Neural cell (in vitro differentiated cells): ENCODE results near the gene CCM2L. TPM values are rescaled to one million over a fixed set of nuclear protein-coding genes. Genes with fewer than 3 reads are reported as not detected.

ENCODE experiments used
- H2AFZ ChIP-seq: fragments of 200-600, 300-800 bp; sonication (generic), shearing (Covaris generic); 2 replicates; pipeline ENCODE4 v1.6.0; 2014; ENCODE audit warnings: low read depth, mild to moderate bottlenecking, antibody characterized with exemption, low read length, moderate library complexity
- H3F3A ChIP-seq: fragments of 200-600 bp; shearing (Covaris generic); 2 replicates; pipeline ENCODE4 v1.6.1; 2016; ENCODE audit warnings: mild to moderate bottlenecking, moderate library complexity, mixed read lengths, antibody characterized with exemption, low read length; ENCODE audit not compliant: insufficient read depth, poor library complexity, severe bottlenecking
- H3K27ac ChIP-seq: fragments of 200-600, 300-800 bp; sonication (generic), shearing (Covaris generic); 2 replicates; pipeline ENCODE4 v1.5.1; 2014; ENCODE audit warnings: mild to moderate bottlenecking, low read length, moderate library complexity
- H3K27me3 ChIP-seq: fragments of 300-800, 200-600 bp; sonication (generic), shearing (Covaris generic); 2 replicates; pipeline ENCODE4 v1.6.0; 2014; ENCODE audit warnings: mild to moderate bottlenecking, low read depth, low read length, moderate library complexity; ENCODE audit not compliant: insufficient read depth
- H3K36me3 ChIP-seq: fragments of 300-800, 200-600 bp; sonication (generic), shearing (Covaris generic); 2 replicates; pipeline ENCODE4 v1.5.1; 2014; ENCODE audit warnings: mild to moderate bottlenecking, antibody characterized with exemption, low read length, moderate library complexity; ENCODE audit not compliant: insufficient read depth
- H3K4me2 ChIP-seq: fragments of 300-800, 200-600 bp; sonication (generic), shearing (Covaris generic); 2 replicates; pipeline ENCODE4 v1.6.0; 2014; ENCODE audit warnings: mild to moderate bottlenecking, low read length
- H3K4me3 ChIP-seq: fragments of 300-800, 200-600 bp; sonication (generic), shearing (Covaris generic); 2 replicates; pipeline ENCODE4 v1.5.1; 2014; ENCODE audit warnings: mild to moderate bottlenecking, low read length, moderate library complexity
- H3K79me2 ChIP-seq: fragments of 200-600 bp; shearing (Covaris generic); replicated peaks from 2 replicates; pipeline ENCODE4 v1.6.0; 2014; ENCODE audit warnings: mild to moderate bottlenecking, low read length, moderate library complexity; ENCODE audit not compliant: insufficient read depth
- H3K9ac ChIP-seq: fragments of 300-800, 200-600 bp; sonication (generic), shearing (Covaris generic); 2 replicates; pipeline ENCODE4 v1.6.1; 2016; ENCODE audit warnings: mild to moderate bottlenecking, low read length, mixed read lengths
- H3K9me2 ChIP-seq: fragments of 200-600 bp; shearing (Covaris generic); 2 replicates; pipeline ENCODE4 v1.6.1; 2016; ENCODE audit warnings: mild to moderate bottlenecking, low read length, mixed read lengths; ENCODE audit not compliant: insufficient read depth
- H3K9me3 ChIP-seq: fragments of 200-600, 300-800 bp; sonication (generic), shearing (Covaris generic); 2 replicates; pipeline ENCODE4 v1.6.1; 2016; ENCODE audit warnings: mild to moderate bottlenecking, mixed run types, low read length, moderate library complexity, mixed read lengths
- H4K20me1 ChIP-seq: fragments of 200-600 bp; shearing (Covaris generic); 2 replicates; pipeline ENCODE4 v1.6.1; 2016; ENCODE audit warnings: mild to moderate bottlenecking, mixed run types; ENCODE audit not compliant: insufficient read depth
- CTCF ChIP-seq: fragments of 450-650 bp; IDR thresholded peaks from 2 replicates; pipeline ENCODE4 v1.5.1; 2014; ENCODE audit warnings: antibody characterized with exemption, mild to moderate bottlenecking, moderate library complexity; ENCODE audit not compliant: poor library complexity, severe bottlenecking
- EP300 ChIP-seq: fragments of 450-650 bp; conservative IDR thresholded peaks from 2 replicates; pipeline ENCODE4 v1.6.1; 2014; ENCODE audit warnings: antibody characterized with exemption, mild to moderate bottlenecking, moderate library complexity; ENCODE audit not compliant: poor library complexity, severe bottlenecking
- EZH2 ChIP-seq: fragments of 200-600, 300-800 bp; shearing (Covaris generic), sonication (generic); IDR thresholded peaks from 2 replicates; pipeline ENCODE4 v1.6.1; 2014; ENCODE audit warnings: antibody characterized with exemption, low read length, borderline replicate concordance, mild to moderate bottlenecking; ENCODE audit not compliant: insufficient read depth, poor library complexity, severe bottlenecking
- MXI1 ChIP-seq: fragments of 450-650 bp; conservative IDR thresholded peaks from 2 replicates; pipeline ENCODE4 v1.6.1; 2014; ENCODE audit warnings: antibody characterized with exemption, mild to moderate bottlenecking; ENCODE audit not compliant: poor library complexity, severe bottlenecking
- POLR2AphosphoS5 ChIP-seq: IDR thresholded peaks from 2 replicates; pipeline ENCODE4 v1.6.1; 2012
- RAD21 ChIP-seq: fragments of 450-650 bp; conservative IDR thresholded peaks from 2 replicates; pipeline ENCODE4 v1.6.1; 2014; ENCODE audit warnings: antibody characterized with exemption, mild to moderate bottlenecking, moderate library complexity
- REST ChIP-seq: IDR thresholded peaks from 2 replicates; pipeline ENCODE4 v1.6.1; 2012; ENCODE audit warnings: borderline replicate concordance
- SMC3 ChIP-seq: fragments of 450-650 bp; conservative IDR thresholded peaks from 2 replicates; pipeline ENCODE4 v1.6.1; 2014; ENCODE audit warnings: antibody characterized with exemption, mild to moderate bottlenecking, moderate library complexity; ENCODE audit not compliant: poor library complexity
- TAF1 ChIP-seq: IDR thresholded peaks from 2 replicates; pipeline ENCODE4 v1.6.1; 2012; ENCODE audit warnings: low read depth
- polyA plus RNA-seq: library from polyadenylated mRNA; depleted of rRNA; stranded (reverse); fragments of >200 nt; gene quantifications from 2 replicates; pipeline ENCODE4 v1.2.3, GENCODE V29; 2014

The CCM2L gene
- polyA plus RNA-seq, 1 donor from 2014 or later, result 3.0 TPM

DNA sequence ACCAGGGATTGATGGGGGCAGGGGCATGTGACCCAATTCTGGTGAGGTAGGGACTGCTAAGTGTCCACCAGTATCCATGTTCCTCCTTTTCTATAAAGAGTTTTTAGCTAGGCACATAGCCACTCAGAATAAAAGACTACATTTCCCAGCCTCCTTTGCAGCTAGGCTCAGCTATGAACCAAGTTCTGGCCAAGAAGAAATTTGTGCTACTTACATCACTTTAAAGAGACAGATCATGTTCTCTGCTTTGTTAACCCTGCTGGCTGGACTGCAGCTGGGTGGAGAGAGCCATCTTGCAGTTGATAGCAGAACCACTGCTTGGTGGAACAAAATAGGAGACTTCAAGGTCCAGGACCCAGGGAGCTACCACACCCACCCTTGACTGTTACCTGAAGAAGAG is 5.3 kb upstream of the CCM2L start:
- no peak overlapping the region for H3K4me3 ChIP-seq
- H3K36me3 ChIP-seq, result no peaks in the 10 kb centered on the region
- no peaks in the 10 kb centered on the region for H4K20me1 ChIP-seq
- no peaks in the 10 kb centered on the region for H3K79me2 ChIP-seq
- no peak overlapping the region for H3K9ac ChIP-seq
- no peak overlapping the region for H3K4me2 ChIP-seq
- H3K9me3 ChIP-seq, result no peaks in the 10 kb centered on the region
- H3K9me2 ChIP-seq, result no peaks in the 10 kb centered on the region
- H3F3A ChIP-seq, result no peaks in the 10 kb centered on the region
- no peaks in the 10 kb centered on the region for H3K27me3 ChIP-seq
- no peak for TF ChIP-seq TAF1
- no peak overlapping the region for H3K27ac ChIP-seq
- H2AFZ ChIP-seq, result no peak overlapping the region

DNA sequence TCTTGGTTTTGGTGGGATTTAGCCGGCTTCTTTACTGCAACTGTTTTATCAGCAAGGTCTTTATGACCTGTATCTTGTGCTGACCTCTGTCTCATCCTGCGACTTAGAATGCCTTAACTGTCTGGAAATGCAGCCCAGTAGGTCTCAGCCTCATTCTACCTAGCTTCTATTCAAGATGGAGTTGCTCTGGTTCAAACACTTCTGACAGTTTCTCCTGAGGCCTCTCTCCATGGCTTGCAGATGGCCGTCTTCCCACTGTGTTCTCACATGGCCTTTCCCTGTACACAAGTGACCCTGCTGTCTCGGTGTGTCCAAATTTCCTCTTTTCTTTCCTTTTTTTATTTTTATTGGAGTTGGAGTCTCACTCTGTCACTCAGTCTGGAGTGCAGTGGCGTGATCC is 4.2 kb upstream of the CCM2L start:
- TF ChIP-seq EZH2 (no peak), EP300 (no peak), CTCF (no peak), REST (no peak), SMC3 (no peak), POLR2AphosphoS5 (no peak), MXI1 (no peak), RAD21 (no peak)

More for the DNA sequence above, 4.2 kb upstream of the CCM2L start:
- Histone ChIP-seq H4K20me1 (no peaks in the 10 kb centered on the region), H3K9ac (no peak overlapping the region), H3K36me3 (no peaks in the 10 kb centered on the region), H3K27me3 (no peaks in the 10 kb centered on the region), H3K79me2 (no peaks in the 10 kb centered on the region), H3K4me2 (no peak overlapping the region), H3K27ac (no peak overlapping the region), H2AFZ (no peak overlapping the region), H3K9me2 (no peaks in the 10 kb centered on the region), H3K9me3 (no peaks in the 10 kb centered on the region), H3F3A (no peaks in the 10 kb centered on the region), H3K4me3 (no peak overlapping the region)
